ENCODE measurements around the gene SSNA1. TPM values are rescaled to one million over a fixed set of nuclear protein-coding genes. Genes with fewer than 3 reads are reported as not detected.

SSNA1 gene
- total RNA-seq, 2 donors from 2014 or later = 40.6 to 67.1 TPM

- no peaks in the 10 kb centered on the region for H3K9me3 ChIP-seq
- H3K27me3 ChIP-seq (replicated peaks; ENCODE audit: insufficient read depth) = no peaks in the 10 kb centered on the region
- H3K4me3 ChIP-seq = peak within 1 kb of the TSS; percentile 99
- TF ChIP-seq CTCF (IDR thresholded peaks at IDR 0.05) = no peak
- no peaks in the 10 kb centered on the region for H3K36me3 ChIP-seq
- peak; percentile 11 for ATAC-seq (ENCODE audit: insufficient number of reproducible peaks, low FRiP score, low read depth)
- peak within 1 kb of the TSS; percentile 72 to 81 for H3K27ac ChIP-seq
- peak; percentile 55 for DNase-seq (ENCODE audit: low spot score)
- peaks cover 29 to 52% of the 10 kb centered on the region in 2 donors for H3K4me1 ChIP-seq (ENCODE audit: control insufficient read depth in 1 of 2, low read depth in 2 of 2)
Measured at GRCh38 chr9:137205126-137206069, 16.9 kb downstream of the SSNA1 start, which contains the start of the genes NDOR1 and TMEM203. TSS of gene NDOR1 (plus strand) at chr9:137205700. CDS start at chr9:137205778, 78 bp downstream. TSS of gene TMEM203 (minus strand) at chr9:137205648. CDS start at chr9:137205414, 234 bp downstream.

- DNase-seq (ENCODE audit: low spot score) (no peak), ATAC-seq (ENCODE audit: insufficient number of reproducible peaks, low FRiP score, low read depth) (no peak)
- H3K4me1 ChIP-seq (ENCODE audit: control insufficient read depth in 1 of 2, low read depth in 2 of 2) = peaks cover 24 to 46% of the 10 kb centered on the region in 2 donors
- H3K9me3 ChIP-seq = no peaks in the 10 kb centered on the region
- no peaks in the 10 kb centered on the region for H3K27me3 ChIP-seq (replicated peaks; ENCODE audit: insufficient read depth)
- H3K36me3 ChIP-seq = no peaks in the 10 kb centered on the region
- no peak overlapping the region for H3K27ac ChIP-seq
- TF ChIP-seq CTCF (IDR thresholded peaks at IDR 0.05) = no peak
- peak overlapping the region; percentile 99 for H3K4me3 ChIP-seq
Measured at GRCh38 chr9:137206602-137207001, 18.1 kb downstream of the SSNA1 start.

- Histone ChIP-seq H3K4me1 (ENCODE audit: control insufficient read depth in 1 of 2, low read depth in 2 of 2) (peaks cover 3 to 4% of the 10 kb centered on the region in 2 donors), H3K9me3 (no peaks in the 10 kb centered on the region), H3K4me3 (no peak overlapping the region), H3K36me3 (no peaks in the 10 kb centered on the region), H3K27me3 (replicated peaks; ENCODE audit: insufficient read depth) (no peaks in the 10 kb centered on the region), H3K27ac (no peak overlapping the region)
- TF ChIP-seq CTCF (IDR thresholded peaks at IDR 0.05) = no peak
- DNase-seq (ENCODE audit: low spot score) (no peak), ATAC-seq (ENCODE audit: insufficient number of reproducible peaks, low FRiP score, low read depth) (no peak)
Measured at GRCh38 chr9:137211532-137211931, 23.1 kb downstream of the SSNA1 start.

- no peaks in the 10 kb centered on the region for H3K27me3 ChIP-seq (replicated peaks; ENCODE audit: insufficient read depth)
- H3K4me1 ChIP-seq (ENCODE audit: control insufficient read depth in 1 of 2, low read depth in 2 of 2) = no peaks in the 10 kb centered on the region
- no peak for DNase-seq (ENCODE audit: low spot score)
- no peak for TF ChIP-seq CTCF (IDR thresholded peaks at IDR 0.05)
- no peak for ATAC-seq (ENCODE audit: insufficient number of reproducible peaks, low FRiP score, low read depth)
- no peak overlapping the region for H3K27ac ChIP-seq
- no peaks in the 10 kb centered on the region for H3K9me3 ChIP-seq
- no peaks in the 10 kb centered on the region for H3K36me3 ChIP-seq
- H3K4me3 ChIP-seq = no peak overlapping the region
Measured at GRCh38 chr9:137212520-137212919, 24.0 kb downstream of the SSNA1 start.

Measured in thoracic aorta (tissue), 2 donors.